Stimulated activated effector memory CD8-positive, alpha-beta T cell treated with anti-CD3 and anti-CD28 coated beads, Interleukin-12 subunit alpha, Interleukin-12 subunit beta, amount 100 ng/mL, for 72 hours (primary cell): ENCODE data around the gene PXDN.

Experiments used
- ATAC-seq: fragments of 150-1000 bp; cut with Tn5 transposase; 2 replicates; pipeline ENCODE4 v1.10.0; 2021
- DNase-seq, 2 donors: peaks; one replicate each; pipeline ENCODE4 v3.0.0; 2021 to 2022; ENCODE audit warnings: low spot score in 2 of 2
- H3K27ac Mint-ChIP-seq: one replicate; pipeline ENCODE4 v1.8.0; 2022; ENCODE audit warnings: mild to moderate bottlenecking, mixed read lengths
- H3K36me3 Mint-ChIP-seq: one replicate; pipeline ENCODE4 v1.8.0; 2022; ENCODE audit warnings: mild to moderate bottlenecking, mixed read lengths
- H3K4me1 Mint-ChIP-seq: one replicate; pipeline ENCODE4 v1.8.0; 2022; ENCODE audit warnings: mixed read lengths
- H3K4me3 Mint-ChIP-seq: one replicate; pipeline ENCODE4 v1.8.0; 2022; ENCODE audit warnings: mild to moderate bottlenecking, mixed read lengths
- H3K9me3 Mint-ChIP-seq: one replicate; pipeline ENCODE4 v1.8.0; 2022; ENCODE audit warnings: mixed read lengths

The PXDN gene

GRCh38 chr2:1581965-1582625, 162.2 kb downstream of the PXDN start:
- DNase-seq (no peak), ATAC-seq (no peak)
- Mint-ChIP-seq H3K27ac (no peak overlapping the region), H3K36me3 (no peaks in the 10 kb centered on the region), H3K4me1 (no peaks in the 10 kb centered on the region), H3K9me3 (peaks cover 2% of the 10 kb centered on the region), H3K4me3 (no peak overlapping the region)
